ENCODE measurements around the gene SALL4. TPM values are rescaled to one million over a fixed set of nuclear protein-coding genes. Genes with fewer than 3 reads are reported as not detected.
"Not testable (repeated sequence)": the region's sequence is repeated elsewhere in the genome, so short reads cannot be mapped to it uniquely, and the experiment has no call there.

Gene SALL4
- total RNA-seq, 1 donor from 2014 or later = not detected

DNA sequence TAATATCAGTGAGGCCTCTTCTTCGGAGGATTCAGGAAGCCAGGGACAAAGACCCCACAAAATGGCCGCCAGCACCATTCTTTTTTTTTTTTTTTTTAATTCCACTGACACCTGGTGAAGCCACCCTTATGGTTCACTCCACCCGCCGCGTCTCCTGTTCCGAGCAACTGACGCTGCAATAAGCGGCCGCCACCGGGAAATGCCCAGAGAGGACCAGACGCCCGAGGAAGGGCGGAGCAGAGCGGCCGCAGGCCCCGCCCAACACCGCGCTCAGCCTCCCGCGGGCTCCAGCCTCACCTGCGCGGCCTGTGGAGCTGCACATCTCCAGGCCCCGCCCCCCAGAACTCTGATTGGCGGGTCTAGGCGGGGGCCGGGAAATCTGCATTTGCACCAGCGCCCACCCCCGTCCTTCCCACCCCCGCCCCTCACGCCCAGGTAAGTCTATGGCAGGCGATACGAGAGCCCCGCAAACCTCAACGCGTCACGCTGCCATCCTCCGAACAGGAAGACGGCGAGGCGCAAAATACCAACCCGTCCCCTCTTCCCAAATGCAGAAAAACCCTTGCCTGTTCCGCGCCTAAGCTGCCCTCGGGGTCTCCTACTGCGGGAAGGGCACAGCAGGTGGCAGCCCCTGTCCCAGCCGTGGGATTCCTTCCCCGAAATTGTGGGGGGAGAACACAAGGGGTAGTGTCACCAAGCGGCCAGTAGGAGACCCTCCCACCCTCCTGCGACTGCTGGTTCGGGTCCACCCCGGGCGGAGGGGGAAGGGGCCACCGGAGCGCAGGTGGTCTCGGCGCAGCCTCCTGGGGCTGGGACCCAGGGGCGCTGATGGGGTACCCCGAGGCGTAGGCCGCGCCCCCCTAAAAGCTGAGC lies 35.1 kb downstream of the SALL4 start:
- no peak for TF ChIP-seq CTCF (IDR thresholded peaks at IDR 0.05)
- peak; percentile 17 for DNase-seq
- POLR2A ChIA-PET = no interaction called here

DNA sequence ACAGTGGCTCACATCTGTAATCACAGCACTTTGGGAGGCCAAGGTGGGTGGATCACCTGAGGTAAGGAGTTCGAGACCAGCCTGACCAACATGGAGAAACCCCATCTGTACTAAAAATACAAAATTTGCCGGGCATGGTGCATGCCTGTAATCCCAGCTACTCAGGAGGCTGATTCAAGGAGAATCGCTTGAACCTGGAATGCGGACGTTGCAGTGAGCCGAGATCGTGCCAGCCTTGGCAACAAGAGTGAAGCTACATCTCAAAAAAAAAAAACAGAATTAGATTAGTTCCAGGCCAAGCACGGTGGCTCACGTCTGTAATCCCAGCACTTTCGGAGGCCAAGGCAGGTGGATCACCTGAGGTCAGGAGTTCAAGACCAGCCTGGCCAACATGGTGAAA lies 36.9 kb downstream of the SALL4 start:
- ATAC-seq (ENCODE audit: low read depth); H3K4me1 Mint-ChIP-seq; H3K4me3 Mint-ChIP-seq; DNase-seq; POLR2A ChIA-PET; intact Hi-C loops (cut with micrococcal nuclease); H3K36me3 Mint-ChIP-seq (ENCODE audit: low read depth); CTCF ChIA-PET; H3K27ac Mint-ChIP-seq; H3K9me3 Mint-ChIP-seq: not testable (repeated sequence)
- peaks cover 25% of the 10 kb centered on the region for H3K27me3 Mint-ChIP-seq

More for the DNA sequence above, 35.1 kb downstream of the SALL4 start:
- no peaks in the 10 kb centered on the region for H3K9me3 Mint-ChIP-seq
- H3K27me3 Mint-ChIP-seq = peaks cover 25% of the 10 kb centered on the region
- peak overlapping the region; percentile 68 for H3K4me3 Mint-ChIP-seq
- CTCF ChIA-PET = no interaction called here
- H3K27ac Mint-ChIP-seq = no peak overlapping the region
- ATAC-seq (ENCODE audit: low read depth) = peak; percentile 78
- H3K36me3 Mint-ChIP-seq (ENCODE audit: low read depth) = no peaks in the 10 kb centered on the region
- peaks cover 10% of the 10 kb centered on the region for H3K4me1 Mint-ChIP-seq
- intact Hi-C loops (cut with micrococcal nuclease) = no loop called here

DNA sequence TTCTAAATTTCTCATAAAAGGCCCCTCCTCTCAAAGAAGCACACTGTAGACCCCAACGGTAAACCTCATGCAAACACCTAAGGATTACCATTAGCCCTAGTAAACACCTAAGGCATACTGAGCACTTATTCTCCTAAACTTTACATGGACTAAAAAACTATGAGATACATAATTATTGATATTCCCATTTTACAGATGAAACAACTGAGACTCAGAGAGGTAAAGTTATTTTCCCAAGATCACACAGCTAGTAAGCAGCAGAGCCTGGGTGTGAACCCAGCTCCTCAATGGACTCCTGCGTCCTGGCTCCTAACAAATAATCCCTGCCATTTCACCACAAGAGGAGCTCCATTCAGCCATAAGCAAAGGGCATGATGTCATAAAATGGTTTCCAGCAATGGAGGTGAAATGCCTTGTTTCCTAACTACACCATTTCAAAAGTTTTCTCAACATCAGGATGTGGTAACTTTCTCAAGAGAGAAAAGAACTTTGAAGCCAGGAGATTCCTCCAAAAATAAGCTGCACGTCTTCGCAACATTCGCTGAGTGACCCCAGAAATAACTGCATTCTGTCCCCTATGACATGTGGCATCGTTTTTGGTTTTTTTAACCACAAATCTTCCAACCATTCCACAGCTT lies 38.2 kb downstream of the SALL4 start:
- H3K4me1 Mint-ChIP-seq = peaks cover 9% of the 10 kb centered on the region
- no peaks in the 10 kb centered on the region for H3K9me3 Mint-ChIP-seq
- no peak for ATAC-seq (ENCODE audit: low read depth)
- H3K27ac Mint-ChIP-seq = no peak overlapping the region
- intact Hi-C loops (cut with micrococcal nuclease) = no loop called here
- peaks cover 14% of the 10 kb centered on the region for H3K27me3 Mint-ChIP-seq
- ChIA-PET CTCF (no interaction called here), POLR2A (interaction anchor here (0.5 kb wide), 1 partner anchor 101 kb away, joined by 7 read pairs; no protein-coding TSS in a partner anchor)
- no peak for DNase-seq
- no peaks in the 10 kb centered on the region for H3K36me3 Mint-ChIP-seq (ENCODE audit: low read depth)
- no peak overlapping the region for H3K4me3 Mint-ChIP-seq
- TF ChIP-seq CTCF (IDR thresholded peaks at IDR 0.05) = no peak

DNA sequence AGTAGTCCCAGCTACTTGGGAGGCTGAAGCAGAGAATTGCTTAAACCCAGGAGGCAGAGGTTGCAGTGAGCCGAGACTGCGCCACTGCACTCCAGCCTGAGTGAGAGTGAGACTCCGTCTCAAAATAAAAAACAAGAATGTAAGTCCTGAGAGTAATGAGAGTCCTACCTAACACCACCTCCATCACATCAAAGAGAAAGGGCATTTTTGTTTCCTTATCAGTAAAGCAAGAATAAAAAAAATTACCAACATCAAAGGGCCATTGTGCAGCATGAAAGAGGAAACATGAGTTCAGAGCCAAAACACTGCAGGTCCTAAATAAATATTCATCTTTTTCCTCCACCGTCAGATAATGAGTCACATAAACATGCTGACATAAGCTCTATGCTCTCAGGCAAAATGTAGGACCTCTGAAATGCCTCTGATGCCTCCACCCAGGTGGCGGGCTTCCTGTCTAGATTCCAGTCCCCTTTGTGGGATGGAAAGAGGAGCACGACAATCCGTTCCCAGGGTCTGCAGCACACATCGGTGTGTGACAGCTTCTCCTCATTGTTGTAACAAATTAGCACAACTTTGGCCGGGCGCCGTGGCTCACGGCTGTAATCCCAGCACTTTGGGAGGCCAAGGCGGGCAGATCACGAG lies 41.3 kb downstream of the SALL4 start:
- no peaks in the 10 kb centered on the region for H3K36me3 Mint-ChIP-seq (ENCODE audit: low read depth)
- ChIA-PET POLR2A (no interaction called here), CTCF (no interaction called here)
- no peak overlapping the region for H3K4me3 Mint-ChIP-seq
- intact Hi-C loops (cut with micrococcal nuclease) = no loop called here
- no peak for DNase-seq
- H3K27ac Mint-ChIP-seq = no peak overlapping the region
- peaks cover 2% of the 10 kb centered on the region for H3K27me3 Mint-ChIP-seq
- ATAC-seq (ENCODE audit: low read depth) = no peak
- no peaks in the 10 kb centered on the region for H3K4me1 Mint-ChIP-seq
- H3K9me3 Mint-ChIP-seq = no peaks in the 10 kb centered on the region
- TF ChIP-seq CTCF (IDR thresholded peaks at IDR 0.05) = no peak

- ChIA-PET POLR2A (no interaction called here), CTCF (no interaction called here)
- Mint-ChIP-seq H3K27ac (no peak overlapping the region), H3K4me3 (no peak overlapping the region), H3K36me3 (ENCODE audit: low read depth) (no peaks in the 10 kb centered on the region), H3K4me1 (no peaks in the 10 kb centered on the region), H3K27me3 (peaks cover 2% of the 10 kb centered on the region), H3K9me3 (no peaks in the 10 kb centered on the region)
- DNase-seq (no peak), ATAC-seq (ENCODE audit: low read depth) (no peak)
- no peak for TF ChIP-seq CTCF (IDR thresholded peaks at IDR 0.05)
- intact Hi-C loops (cut with micrococcal nuclease) = no loop called here
These were observed 42.4 kb downstream of the SALL4 start for GRCh38 chr20:51759769-51760510.
